Activated CD8-positive, alpha-beta memory T cell treated with anti-CD3 and anti-CD28 coated beads for 48 hours (primary cell): Measurements from ENCODE around the gene OGFR.

Experiments
- DNase-seq, 3 experiments: peaks; one replicate each; pipeline ENCODE4 v3.0.0-alpha.2; 2020; ENCODE audit warnings: low read depth in 2 of 3, low spot score in 2 of 3

The OGFR gene, protein sequence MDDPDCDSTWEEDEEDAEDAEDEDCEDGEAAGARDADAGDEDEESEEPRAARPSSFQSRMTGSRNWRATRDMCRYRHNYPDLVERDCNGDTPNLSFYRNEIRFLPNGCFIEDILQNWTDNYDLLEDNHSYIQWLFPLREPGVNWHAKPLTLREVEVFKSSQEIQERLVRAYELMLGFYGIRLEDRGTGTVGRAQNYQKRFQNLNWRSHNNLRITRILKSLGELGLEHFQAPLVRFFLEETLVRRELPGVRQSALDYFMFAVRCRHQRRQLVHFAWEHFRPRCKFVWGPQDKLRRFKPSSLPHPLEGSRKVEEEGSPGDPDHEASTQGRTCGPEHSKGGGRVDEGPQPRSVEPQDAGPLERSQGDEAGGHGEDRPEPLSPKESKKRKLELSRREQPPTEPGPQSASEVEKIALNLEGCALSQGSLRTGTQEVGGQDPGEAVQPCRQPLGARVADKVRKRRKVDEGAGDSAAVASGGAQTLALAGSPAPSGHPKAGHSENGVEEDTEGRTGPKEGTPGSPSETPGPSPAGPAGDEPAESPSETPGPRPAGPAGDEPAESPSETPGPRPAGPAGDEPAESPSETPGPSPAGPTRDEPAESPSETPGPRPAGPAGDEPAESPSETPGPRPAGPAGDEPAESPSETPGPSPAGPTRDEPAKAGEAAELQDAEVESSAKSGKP

DNA sequence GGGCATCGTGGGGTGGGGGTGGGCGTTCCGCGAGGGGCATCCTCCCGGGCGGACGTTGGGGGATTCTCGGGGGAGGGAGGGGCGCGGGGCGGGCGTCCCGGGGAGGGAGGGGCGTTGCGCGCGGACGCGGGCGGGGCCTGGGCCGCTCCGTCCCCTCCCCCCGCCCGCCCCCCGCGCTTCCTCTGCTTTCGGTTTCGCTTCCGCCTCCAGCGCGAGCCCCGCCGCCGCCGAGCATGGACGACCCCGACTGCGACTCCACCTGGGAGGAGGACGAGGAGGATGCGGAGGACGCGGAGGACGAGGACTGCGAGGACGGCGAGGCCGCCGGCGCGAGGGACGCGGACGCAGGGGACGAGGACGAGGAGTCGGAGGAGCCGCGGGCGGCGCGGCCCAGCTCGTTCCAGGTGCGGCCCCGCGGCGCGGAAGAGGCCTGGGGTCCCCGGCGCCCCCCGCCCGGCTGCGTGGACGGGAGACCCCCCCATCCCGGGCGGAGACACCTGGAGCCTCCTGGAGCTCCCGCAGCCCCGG is at the start of gene OGFR:
Gene OGFR (plus strand): TSS at position 209 of the 528 bp plus-strand sequence. CDS start 25 bp downstream, at position 234.
- peak in 1 of 3 experiments; percentile 49 for DNase-seq

DNA sequence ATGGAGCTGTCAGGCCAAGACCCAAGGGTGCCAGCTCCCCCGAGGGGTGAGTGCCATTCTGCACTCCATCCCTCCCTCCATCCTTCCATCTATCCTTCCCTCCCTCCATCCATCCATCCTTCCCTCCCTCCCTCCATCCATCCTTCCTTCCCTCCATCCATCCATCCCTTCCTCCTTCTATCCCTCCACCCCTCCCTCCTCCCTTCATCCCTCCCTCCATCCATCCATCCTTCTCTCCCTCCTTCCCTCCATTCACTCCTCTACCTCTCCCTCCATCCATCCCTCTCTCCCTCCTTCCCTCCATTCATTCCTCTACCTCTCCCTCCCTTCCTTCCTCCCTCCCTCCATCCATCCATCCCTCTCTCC is 49.7 kb upstream of the OGFR start:
- DNase-seq = no peak

DNA sequence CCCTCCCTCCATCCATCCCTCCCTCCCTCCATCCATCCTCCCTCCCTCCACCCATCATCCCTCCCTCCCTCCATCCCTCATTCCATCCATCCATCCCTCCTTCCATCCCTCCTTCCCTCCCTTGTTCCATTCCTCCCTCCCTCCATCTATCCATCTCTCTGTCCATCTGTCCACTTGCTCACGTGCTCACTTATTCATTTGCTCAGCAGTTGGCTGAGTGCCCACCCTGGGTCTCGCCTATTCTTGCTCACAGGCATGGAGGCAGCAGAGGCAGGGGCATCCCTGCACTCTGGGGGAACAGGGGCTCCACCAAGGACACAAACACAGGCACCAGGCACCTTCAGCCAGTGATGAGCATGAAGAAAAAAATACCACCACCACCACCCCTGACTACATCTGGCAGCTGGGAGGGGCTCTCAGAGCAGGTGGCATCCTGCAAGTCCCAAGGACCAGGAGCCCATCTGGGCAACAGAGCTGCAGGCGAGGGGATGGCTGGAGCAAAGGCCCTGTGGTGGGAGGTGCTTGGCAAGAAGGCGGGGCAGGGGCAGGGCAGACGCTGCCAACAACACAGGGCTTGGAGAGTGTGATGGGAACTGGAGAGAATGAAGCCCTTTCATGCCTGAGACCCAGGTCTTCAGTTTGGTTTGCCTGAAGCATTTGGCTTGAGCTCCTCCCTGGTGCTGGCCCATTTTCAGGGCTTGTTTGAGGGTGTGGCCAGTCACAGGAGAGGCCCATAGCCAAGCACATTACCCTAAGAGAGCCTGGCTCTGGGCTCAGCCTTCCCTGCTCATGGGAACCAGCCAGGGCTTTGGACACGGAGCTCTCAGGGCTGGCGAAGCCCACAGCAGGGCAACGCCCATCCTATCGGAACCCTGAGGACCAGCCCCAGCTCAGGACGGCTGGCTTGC is 48.6 kb upstream of the OGFR start:
- DNase-seq = no peak

DNA sequence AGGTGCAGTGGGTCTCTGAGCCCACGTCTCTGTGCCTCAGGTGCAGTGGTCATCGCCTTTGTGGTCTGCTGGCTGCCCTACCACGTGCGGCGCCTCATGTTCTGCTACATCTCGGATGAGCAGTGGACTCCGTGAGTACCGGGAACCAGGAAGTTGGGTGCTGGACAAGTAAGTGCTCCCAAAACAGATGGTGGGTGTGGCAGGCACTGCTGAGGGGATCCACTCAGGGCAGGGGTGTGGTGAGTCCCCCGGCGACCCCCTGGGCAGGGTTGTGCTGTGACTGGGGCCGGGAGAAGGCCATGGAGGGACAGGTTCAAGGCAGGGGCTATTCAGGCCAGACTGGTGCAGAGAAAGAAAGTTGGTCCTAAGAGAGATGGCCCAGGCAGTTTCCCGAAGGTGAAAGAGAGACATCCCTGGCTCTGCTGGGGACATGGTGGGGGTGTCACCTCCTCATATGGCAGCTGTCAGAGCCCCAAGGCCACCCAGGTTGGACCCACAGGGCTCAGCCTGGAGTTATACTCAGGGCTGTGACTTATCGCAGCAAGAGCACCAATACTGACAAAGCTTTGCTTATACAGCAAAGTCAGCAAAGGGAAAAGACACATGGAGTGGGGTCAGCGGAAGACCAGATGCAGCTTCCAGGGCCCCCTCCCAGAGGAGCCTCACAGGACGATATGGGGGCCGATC is 46.3 kb upstream of the OGFR start:
- no peak for DNase-seq

DNA sequence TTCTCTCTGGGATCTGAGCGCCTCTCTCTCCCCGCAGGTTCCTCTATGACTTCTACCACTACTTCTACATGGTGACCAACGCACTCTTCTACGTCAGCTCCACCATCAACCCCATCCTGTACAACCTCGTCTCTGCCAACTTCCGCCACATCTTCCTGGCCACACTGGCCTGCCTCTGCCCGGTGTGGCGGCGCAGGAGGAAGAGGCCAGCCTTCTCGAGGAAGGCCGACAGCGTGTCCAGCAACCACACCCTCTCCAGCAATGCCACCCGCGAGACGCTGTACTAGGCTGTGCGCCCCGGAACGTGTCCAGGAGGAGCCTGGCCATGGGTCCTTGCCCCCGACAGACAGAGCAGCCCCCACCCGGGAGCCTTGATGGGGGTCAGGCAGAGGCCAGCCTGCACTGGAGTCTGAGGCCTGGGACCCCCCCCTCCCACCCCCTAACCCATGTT is 44.6 kb upstream of the OGFR start:
- no peak for DNase-seq

DNA sequence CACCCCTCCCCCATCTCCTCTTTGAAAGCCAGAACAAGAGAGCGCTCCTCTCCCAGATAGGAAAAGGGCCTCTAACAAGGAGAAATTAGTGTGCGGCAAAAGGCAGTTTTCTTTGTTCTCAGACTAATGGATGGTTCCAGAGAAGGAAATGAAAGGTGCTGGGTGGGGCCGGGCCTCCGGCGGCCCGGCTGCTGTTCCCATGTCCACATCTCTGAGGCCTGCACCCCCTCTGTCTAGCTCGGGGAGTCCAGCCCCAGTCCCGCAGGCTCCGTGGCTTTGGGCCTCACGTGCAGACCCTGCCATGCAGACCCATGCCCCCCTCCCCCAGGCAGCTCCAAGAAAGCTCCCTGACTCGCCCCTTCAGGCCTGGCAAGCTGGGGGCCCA is 44.2 kb upstream of the OGFR start:
- no peak for DNase-seq

DNA sequence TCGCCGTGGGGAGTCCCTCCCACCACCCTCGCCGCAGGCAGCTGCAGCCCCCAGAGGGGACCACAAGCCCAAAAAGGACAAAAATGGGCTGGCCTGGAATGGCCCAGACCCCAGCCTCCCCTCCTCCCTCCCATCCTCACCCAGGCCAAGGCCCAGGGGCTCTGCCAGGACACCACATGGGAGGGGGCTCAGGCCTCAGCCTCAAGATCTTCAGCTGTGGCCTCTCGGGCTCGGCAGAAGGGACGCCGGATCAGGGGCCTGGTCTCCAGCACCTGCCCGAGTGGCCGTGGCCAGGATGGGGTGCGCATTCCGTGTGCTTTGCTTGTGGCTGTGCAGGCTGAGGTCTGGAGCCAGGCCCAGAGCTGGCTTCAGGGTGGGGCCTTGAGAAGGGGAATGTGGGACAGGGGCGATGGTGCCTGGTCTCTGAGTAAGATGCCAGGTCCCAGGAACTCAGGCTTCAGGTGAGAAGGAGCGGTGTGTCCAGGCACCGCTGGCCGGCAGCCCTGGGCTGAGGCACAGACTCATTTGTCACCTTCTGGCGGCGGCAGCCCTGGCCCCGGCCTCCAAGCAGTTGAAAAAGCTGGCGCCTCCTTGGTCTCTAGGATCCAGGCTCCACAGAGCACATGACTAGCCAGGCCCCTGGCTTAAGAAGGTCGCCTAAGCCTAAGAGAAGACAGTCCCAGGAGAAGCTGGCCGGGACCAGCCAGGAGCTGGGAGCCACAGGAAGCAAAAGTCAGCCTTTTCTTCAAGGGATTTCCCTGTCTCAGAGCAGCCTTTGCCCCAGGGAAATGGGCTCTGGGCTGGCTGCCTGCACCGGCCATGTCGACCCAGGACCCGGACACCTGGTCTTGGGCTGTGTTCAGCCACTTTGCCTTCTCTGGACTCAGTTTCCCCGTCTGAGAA is 43.5 kb upstream of the OGFR start:
- DNase-seq = no peak

DNA sequence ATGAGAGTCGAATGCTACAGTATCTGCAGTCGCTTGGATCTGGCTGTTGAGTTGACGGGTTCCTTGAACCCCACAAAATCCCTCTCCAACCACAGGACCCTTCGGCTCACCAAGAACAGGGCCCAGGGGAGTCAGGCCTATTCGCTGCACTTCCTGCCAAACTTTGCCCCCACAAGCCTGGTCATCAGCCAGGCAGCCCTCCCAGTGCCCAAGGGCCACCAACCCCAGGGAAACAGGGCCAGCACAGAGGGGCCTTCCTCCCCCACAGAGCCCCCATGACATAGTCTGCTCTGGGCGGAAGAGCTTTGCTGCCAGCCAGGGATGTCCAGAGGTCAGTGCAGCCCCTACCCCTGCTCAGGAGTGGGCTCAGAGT is 42.9 kb upstream of the OGFR start:
- DNase-seq = no peak

DNA sequence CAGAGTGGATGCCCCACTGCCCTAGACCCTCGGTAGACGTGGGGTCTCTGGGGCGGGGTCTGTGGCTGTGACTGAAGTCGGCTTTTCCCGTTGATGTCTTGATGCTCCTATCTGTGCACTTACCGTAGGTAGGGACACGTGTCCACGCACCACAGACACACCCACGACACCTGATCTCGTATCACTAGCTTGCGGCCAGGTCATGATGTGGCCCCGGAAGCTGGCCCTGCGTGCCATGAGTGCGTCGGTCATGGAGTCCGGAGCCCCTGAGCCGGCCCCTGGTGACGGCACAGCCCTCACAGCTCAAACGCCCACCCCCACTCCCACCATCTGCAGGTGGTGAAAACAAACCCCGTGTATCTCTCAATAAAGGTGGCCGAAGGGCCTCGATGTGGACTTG is 42.3 kb upstream of the OGFR start:
- no peak for DNase-seq

DNA sequence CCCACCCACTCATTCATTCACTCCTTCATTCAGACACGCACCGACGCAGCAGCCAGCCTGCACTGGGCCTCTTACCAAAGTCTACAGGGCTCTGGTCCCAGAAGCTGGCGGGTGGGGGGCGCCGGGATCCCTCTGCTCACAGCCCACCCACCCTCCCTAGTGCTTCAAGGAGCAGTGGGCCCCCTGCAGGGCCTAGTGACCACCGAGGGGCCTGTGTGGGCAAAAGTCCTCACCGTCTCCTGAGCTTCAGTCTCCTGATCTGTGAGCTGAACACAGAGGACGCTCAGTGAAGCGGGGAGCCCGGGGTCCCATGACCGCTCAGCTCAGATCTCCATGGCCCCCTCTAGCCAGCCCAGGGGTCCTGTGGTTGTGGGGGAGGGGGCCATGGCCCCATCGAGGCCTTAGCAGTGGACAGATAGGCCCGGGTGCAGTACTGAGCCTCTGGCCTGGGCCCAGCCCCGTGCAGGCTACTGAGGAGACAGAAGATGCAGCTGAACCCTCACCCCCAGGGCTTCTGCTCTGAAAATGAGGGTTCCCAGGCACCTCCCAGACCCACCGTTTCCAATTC is 41.8 kb upstream of the OGFR start:
- no peak for DNase-seq

DNA sequence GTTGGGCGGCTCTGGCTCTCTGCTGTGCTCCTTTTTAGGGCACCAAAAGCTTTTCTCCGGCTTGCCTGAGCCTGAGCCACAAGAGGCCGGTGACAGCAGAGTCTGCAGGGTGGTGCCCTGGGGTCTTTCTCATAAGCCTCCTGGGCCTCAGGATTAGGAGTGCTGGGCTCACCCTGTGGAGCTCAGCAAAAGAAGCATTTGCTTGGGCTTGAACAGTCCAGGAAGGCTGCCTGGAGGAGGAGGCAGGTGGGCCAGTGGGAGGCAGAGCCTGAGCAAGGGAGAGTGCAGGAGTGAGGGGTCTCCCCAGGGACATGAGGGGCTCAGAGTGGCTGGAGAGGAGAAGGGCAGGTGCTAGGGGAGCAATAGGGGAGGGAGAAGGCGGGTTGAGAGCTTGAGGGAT is 41.2 kb upstream of the OGFR start:
- DNase-seq = no peak

DNA sequence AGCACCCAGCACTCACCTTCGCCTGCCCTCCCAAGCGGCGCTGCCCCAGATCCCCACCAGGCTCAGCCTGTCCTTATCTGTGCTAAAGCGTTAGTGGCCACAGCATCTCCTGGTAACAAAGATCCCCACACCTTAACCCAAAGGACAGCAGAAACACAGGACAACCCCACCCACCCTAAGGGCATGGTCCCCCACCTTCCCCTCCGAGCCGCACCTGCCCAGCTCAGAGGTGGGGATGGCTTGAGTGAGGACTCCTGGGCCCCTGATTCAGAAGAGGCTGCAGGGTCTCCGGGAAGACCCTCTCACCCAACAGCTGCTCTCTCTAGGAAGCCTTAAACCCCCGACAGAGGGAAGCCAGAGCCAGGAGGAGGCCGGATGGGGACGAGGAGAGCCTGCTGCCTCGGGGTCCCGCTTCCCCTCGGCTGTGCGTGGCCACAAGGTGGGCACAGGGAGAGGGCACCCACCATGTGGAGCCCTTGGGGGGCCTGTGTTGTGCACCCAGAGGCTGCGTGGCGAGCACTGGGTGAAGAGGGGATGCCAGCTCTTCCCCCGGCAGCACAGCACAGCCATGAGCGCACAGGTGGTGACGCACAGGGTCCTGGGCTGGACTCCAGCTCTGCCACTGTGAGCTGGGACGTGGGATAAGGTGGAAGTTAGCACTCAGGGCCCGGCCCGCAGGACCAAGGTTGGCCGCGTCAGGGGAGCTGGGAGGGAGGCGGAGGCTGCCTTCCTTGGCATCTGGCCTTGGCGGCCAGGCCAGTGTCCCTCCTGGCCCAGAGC is 40.3 kb upstream of the OGFR start:
- no peak for DNase-seq

DNA sequence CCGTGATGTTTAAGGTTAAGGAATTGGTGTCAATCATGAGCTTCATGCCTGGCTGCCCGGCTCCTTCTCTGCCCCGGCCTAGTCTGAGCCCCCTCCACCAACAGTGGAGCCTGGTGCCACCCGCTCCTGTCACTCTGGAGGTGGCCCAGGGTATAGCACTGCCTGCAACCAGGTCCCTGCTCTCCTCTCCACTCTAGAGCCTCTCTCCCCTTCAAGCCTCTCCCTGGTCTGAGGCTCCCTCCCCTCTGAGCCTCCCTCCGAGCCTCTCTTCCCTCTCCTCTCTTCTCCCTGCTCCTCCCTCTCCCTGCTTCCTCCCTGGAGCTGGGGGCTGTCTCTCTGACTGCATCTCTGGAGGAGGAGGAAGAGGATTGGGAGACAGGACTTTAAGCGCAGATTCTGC is 39.6 kb upstream of the OGFR start:
- no peak for DNase-seq

DNA sequence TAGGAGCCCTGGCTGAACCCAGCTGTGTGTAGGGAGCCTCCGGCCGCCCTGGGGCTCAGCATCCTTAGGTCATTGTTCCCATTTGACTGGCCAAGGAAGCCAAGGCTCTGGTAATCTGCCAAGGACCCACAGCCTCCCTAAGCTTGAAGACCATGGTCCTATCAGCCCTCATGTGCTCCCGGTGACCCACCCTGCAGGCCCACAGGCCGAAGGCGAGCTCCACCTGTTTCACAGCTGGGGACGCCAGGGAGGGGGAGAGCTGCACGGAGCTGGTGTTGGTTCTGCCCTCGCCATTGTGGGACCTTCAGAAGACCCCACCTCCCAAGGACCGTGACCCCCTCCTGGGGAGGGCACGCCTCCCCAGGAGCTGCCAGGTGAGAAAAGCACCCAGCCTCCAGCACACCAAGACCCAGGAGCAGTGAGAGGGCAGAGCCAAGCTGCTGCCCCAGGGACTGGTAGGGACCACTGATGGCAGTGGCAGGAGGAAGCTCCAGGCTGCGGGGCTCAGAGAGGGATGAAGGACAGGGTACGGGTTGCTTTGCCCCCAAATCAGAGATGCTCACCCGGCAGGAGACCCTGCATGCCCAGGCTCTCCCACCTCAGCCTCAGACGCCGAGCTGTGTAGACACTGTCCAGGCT is 39.1 kb upstream of the OGFR start:
- no peak for DNase-seq

DNA sequence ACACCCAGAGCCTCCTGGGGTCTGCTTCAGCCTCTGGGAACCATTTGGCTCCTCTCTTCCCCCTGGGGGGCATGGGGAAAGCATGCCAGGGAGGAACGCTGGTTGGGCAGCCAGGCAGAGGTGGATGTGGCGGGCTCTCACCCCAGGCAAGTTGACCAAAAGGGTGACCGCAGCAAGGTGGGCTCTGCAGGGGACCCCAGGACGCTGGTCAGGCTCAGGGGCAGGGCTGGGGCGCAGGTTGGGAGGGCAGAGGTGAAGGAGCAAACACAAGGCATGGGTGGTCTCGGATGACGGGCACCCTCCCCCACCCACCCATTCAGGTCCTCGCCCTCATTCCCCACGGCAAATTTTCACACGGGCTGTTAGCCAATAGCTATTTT is 38.6 kb upstream of the OGFR start:
- no peak for DNase-seq

DNA sequence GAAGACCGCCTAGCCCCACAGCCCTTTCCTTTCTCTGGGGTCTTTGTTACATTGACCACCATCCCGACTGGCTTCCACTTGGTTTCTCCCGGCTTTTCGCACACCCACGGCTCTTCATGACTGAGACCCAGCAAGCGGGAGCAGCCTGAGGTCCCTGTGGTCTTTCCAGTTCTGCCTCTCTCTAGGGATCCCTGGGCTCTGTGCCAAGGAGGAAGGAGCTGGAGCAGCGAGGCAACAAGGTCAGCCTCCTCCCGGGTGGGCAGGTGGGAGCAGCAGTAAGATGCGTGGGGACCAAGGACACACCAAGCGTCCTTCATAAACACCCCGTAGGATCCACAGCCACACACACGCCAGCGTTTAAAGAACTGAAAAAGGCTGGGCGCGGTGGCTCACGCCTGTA is 37.9 kb upstream of the OGFR start:
- no peak for DNase-seq

DNA sequence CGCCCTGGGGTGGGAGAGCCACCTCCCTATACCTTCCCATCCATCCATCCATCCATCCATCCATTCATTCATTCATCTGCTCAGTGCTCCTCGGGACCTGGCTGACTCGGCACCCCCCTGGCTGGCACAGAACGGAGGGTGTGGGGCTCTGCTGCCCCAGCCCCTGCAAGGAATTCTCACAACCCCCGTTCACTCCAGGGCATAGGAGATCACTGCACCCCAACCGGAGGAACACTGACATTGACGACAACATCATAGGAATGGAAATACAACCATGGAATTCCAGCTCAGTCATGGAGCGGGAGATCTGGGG is 36.4 kb upstream of the OGFR start:
- DNase-seq = no peak

DNA sequence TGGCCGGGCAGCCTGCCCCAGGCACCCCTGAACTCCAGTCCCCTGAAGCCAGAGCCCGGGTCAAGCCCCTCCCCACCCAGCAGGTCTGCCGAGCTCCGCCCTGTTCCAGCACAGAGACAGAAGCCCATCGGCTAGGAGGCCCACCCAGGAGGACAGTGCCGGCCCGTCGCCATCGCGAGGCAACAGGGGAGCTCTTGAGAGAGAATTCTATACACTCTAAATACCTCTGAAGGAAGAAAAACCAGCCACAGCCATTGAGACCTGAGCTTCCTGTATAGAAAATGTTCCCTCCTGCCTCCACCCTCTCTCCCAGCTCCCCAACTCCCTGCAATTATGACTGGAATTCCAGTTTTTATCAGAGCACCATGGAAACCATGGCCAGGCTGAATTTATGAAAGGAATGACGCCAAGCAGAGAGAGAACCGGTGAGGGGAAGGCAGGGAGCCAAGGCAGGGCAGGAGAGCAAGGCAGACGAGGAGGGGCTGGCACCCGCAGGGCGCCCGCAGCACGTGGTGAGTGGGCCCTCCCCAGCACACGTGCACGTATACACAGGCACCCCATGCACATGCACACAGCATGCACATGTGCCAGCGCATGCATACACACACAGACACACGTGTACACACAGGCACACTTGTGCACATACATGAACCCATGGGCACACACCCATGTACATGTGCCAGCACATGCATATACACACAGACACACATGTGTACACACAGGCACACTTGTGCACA is 35.9 kb upstream of the OGFR start:
- no peak for DNase-seq
